ENCODE data around the gene SLC16A7.

- no peak for TF ChIP-seq CTCF (IDR thresholded peaks at IDR 0.05; ENCODE audit: borderline replicate concordance, extremely low read depth, low read length, poor library complexity, severe bottlenecking)
- no peak for TF ChIP-seq EZH2 (IDR thresholded peaks at IDR 0.05; ENCODE audit: borderline replicate concordance, low read depth, low read length, severe bottlenecking)
These were observed 99.5 kb downstream of the SLC16A7 start for GRCh38 chr12:59695379-59695778.

Measured in DND-41 (cell line).